ENCODE results near the gene EIF2AK2.

DNA sequence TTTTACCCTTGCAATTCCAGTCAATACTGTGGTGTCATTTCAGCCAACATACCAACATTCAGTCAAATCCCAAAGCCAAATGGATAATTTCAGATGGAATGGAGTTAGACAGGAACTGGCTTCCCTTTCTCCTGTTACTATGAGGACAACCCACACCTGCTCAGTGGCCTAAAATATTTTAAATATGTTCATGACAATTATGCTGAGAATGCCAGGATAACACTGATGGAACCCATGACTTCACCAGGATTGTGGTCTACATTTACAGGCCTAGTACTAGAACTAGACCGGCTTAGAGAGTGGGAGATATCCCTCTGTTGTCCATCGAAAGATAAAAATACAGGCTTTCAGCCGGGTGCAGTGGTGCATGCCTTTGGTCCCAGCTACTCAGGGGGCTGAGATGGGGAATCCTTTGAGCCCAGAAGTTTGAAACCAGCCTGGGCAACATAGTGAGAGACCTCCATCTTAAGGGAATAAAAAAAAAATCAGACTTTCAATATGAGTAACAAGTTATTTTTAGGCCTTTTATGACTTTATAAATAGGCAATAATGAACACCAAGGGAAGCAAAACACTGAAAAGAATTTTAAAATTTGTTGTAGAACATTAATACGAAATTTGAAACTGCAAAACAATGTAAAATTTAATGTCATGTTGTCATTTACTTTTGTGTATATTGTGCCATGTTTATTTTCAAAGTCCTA lies 58.2 kb downstream of the EIF2AK2 start:
- TF ChIP-seq POLR2A (IDR thresholded peaks at IDR 0.05; ENCODE audit: low read depth, low read length) (no peak), TAF1 (IDR thresholded peaks at IDR 0.05; ENCODE audit: low read depth, low read length) (no peak), POLR2AphosphoS5 (IDR thresholded peaks at IDR 0.05; ENCODE audit: low read depth, low read length) (no peak), POU2F2 (IDR thresholded peaks at IDR 0.05; ENCODE audit: low read depth, low read length) (no peak), SPI1 (IDR thresholded peaks at IDR 0.05; ENCODE audit: low read depth, low read length) (no peak), PAX5 (IDR thresholded peaks at IDR 0.05; ENCODE audit: insufficient read depth, low read length, severe bottlenecking) (no peak)
